H1 (cell line): Measurements from ENCODE around the gene PDE1A. TPM values are rescaled to one million over a fixed set of nuclear protein-coding genes. Genes with fewer than 3 reads are reported as not detected.

Experiments
- CTCF ChIA-PET: fragments of 300-600 bp; sonication (Branson Sonifier 250); formaldehyde crosslinking; loops from one replicate; lab custom pipeline; 2021; ENCODE audit not compliant: partially characterized antibody; lab: Charles Lee
- POLR2A ChIA-PET: fragments of 300-600 bp; sonication (Branson Sonifier 250); formaldehyde crosslinking; loops from one replicate; lab custom pipeline; 2021; ENCODE audit warnings: inconsistent platforms; ENCODE audit not compliant: partially characterized antibody; lab: Charles Lee
- DNase-seq, 2 experiments: peaks; one replicate each; pipeline versions ENCODE4 v3.0.0 to v3.0.0-alpha.2; 2010 to 2022; ENCODE audit warnings: low spot score in 2 of 2, low read depth in 1 of 2, mixed read lengths in 1 of 2
- FAIRE-seq: peaks from 2 replicates; lab custom pipeline; 2011; peaks lifted over from hg19 to GRCh38; lab: Jason Lieb, UNC
- H2AFZ ChIP-seq: 2 replicates; pipeline ENCODE4 v1.8.1; 2012; ENCODE audit warnings: low read length, inconsistent platforms
- H2AK5ac ChIP-seq: 2 replicates; pipeline ENCODE4 v1.6.1; 2013; ENCODE audit warnings: low read depth, low read length
- H2BK120ac ChIP-seq: replicated peaks from 2 replicates; pipeline ENCODE3; 2013; ENCODE audit warnings: low read depth, low read length, inconsistent platforms
- H2BK12ac ChIP-seq: 2 replicates; pipeline ENCODE4 v1.6.1; 2013; ENCODE audit warnings: low read depth, low read length
- H2BK15ac ChIP-seq: 2 replicates; pipeline ENCODE4 v1.6.1; 2013; ENCODE audit warnings: low read length
- H2BK20ac ChIP-seq: 2 replicates; pipeline ENCODE4 v1.6.1; 2013; ENCODE audit warnings: low read length
- H2BK5ac ChIP-seq: 2 replicates; pipeline ENCODE4 v1.6.1; 2013; ENCODE audit warnings: low read depth, low read length
- H3K14ac ChIP-seq: 2 replicates; pipeline ENCODE4 v1.6.1; 2013; ENCODE audit warnings: inconsistent platforms; ENCODE audit not compliant: insufficient read length
- H3K18ac ChIP-seq: 2 replicates; pipeline ENCODE4 v1.6.1; 2013; ENCODE audit warnings: low read length; ENCODE audit errors: extremely low read depth
- H3K23ac ChIP-seq: 2 replicates; pipeline ENCODE4 v1.6.1; 2013; ENCODE audit warnings: inconsistent platforms; ENCODE audit not compliant: insufficient read length
- H3K23me2 ChIP-seq: 2 replicates; pipeline ENCODE4 v1.6.1; 2013; ENCODE audit warnings: low read depth, low read length
- H3K27ac ChIP-seq: 2 replicates; pipeline ENCODE4 v1.6.1; 2011; ENCODE audit warnings: low read depth, low read length, inconsistent platforms
- H3K27me3 ChIP-seq, 4 experiments: replicated peaks in 1 of 4; 1 replicate in 1 of 4; 2 replicates in 3 of 4; pipeline versions ENCODE4 v1.6.1 to v1.8.1; 2011 to 2013; ENCODE audit warnings: low read length in 3 of 4, mild to moderate bottlenecking in 3 of 4, inconsistent platforms in 2 of 4, mixed read lengths in 2 of 4, moderate library complexity in 1 of 4; ENCODE audit not compliant: control insufficient read depth in 3 of 4, insufficient read depth in 3 of 4; ENCODE audit errors: extremely low read depth in 1 of 4
- H3K36me3 ChIP-seq, 4 experiments: 2 replicates each; pipeline versions ENCODE4 v1.6.1 to v1.8.1; 2011 to 2013; ENCODE audit warnings: mild to moderate bottlenecking in 4 of 4, low read length in 3 of 4, moderate library complexity in 2 of 4, control low read depth in 1 of 4, inconsistent platforms in 1 of 4; ENCODE audit not compliant: insufficient read depth in 4 of 4, control insufficient read depth in 2 of 4
- H3K4ac ChIP-seq: replicated peaks from 2 replicates; pipeline ENCODE3; 2013; ENCODE audit warnings: low read length, low read depth, mixed read lengths, inconsistent platforms; ENCODE audit not compliant: insufficient read length
- H3K4me1 ChIP-seq, 4 experiments: replicated peaks in 1 of 4; 1 replicate in 1 of 4; 2 replicates in 3 of 4; pipeline versions ENCODE4 v1.6.1 to v1.8.1; 2011 to 2013; ENCODE audit warnings: low read length in 3 of 4, inconsistent platforms in 2 of 4, mixed read lengths in 1 of 4; ENCODE audit not compliant: insufficient read depth in 4 of 4, control insufficient read depth in 3 of 4
- H3K4me2 ChIP-seq, 2 experiments: 2 replicates each; pipeline versions ENCODE4 v1.6.1 to v1.8.1; 2011 to 2013; ENCODE audit warnings: low read depth in 2 of 2, low read length in 2 of 2, control low read depth in 1 of 2, inconsistent platforms in 1 of 2, mild to moderate bottlenecking in 1 of 2; ENCODE audit not compliant: insufficient read depth in 1 of 2
- H3K4me3 ChIP-seq, 4 experiments: fragments of 200-600, 300-600 bp in 1 of 4; sonication (generic), shearing (Covaris generic), sonication (Bioruptor Twin) in 1 of 4; 2 replicates each; pipeline versions ENCODE4 v1.5.1 to v1.8.1; 2011 to 2016; ENCODE audit warnings: low read length in 4 of 4, low read depth in 3 of 4, control low read depth in 2 of 4, inconsistent platforms in 2 of 4, mild to moderate bottlenecking in 2 of 4, mixed read lengths in 1 of 4, moderate library complexity in 1 of 4; ENCODE audit not compliant: insufficient read depth in 2 of 4; ENCODE audit errors: extremely low read depth in 1 of 4
- H3K56ac ChIP-seq: replicated peaks from 2 replicates; pipeline ENCODE3; 2013; ENCODE audit warnings: low read depth, mild to moderate bottlenecking, mixed read lengths, low read length, inconsistent platforms; ENCODE audit not compliant: insufficient read length
- H3K79me1 ChIP-seq: 2 replicates; pipeline ENCODE4 v1.6.1; 2013; ENCODE audit warnings: low read depth, low read length, control low read depth
- H3K79me2 ChIP-seq, 2 experiments: 2 replicates each; pipeline versions ENCODE4 v1.6.1 to v1.8.1; 2012 to 2013; ENCODE audit warnings: low read length in 2 of 2, mild to moderate bottlenecking in 2 of 2, inconsistent platforms in 1 of 2; ENCODE audit not compliant: insufficient read depth in 2 of 2, control insufficient read depth in 1 of 2
- H3K9ac ChIP-seq, 4 experiments: replicated peaks in 1 of 4; 1 replicate in 1 of 4; 2 replicates in 3 of 4; pipeline versions ENCODE4 v1.6.1 to v1.8.1; 2011 to 2013; ENCODE audit warnings: low read depth in 3 of 4, low read length in 3 of 4, control low read depth in 2 of 4, mild to moderate bottlenecking in 2 of 4, moderate library complexity in 2 of 4, inconsistent platforms in 1 of 4; ENCODE audit errors: extremely low read depth in 1 of 4
- H3K9me3 ChIP-seq, 2 experiments: 2 replicates each; pipeline versions ENCODE4 v1.6.1 to v1.8.1; 2012 to 2013; ENCODE audit warnings: mild to moderate bottlenecking in 2 of 2, moderate library complexity in 2 of 2, control low read depth in 1 of 2, inconsistent platforms in 1 of 2, low read depth in 1 of 2, low read length in 1 of 2, mixed read lengths in 1 of 2; ENCODE audit not compliant: insufficient read depth in 2 of 2
- H4K20me1 ChIP-seq, 2 experiments: replicated peaks in 1 of 2; 2 replicates each; pipeline versions ENCODE3 to v1.8.1; 2011 to 2013; ENCODE audit warnings: inconsistent platforms in 2 of 2, low read length in 2 of 2, mild to moderate bottlenecking in 1 of 2; ENCODE audit not compliant: insufficient read depth in 2 of 2, control insufficient read depth in 1 of 2
- H4K5ac ChIP-seq: 2 replicates; pipeline ENCODE4 v1.6.1; 2013; ENCODE audit warnings: low read length, low read depth, mixed read lengths, inconsistent platforms; ENCODE audit not compliant: insufficient read length
- H4K8ac ChIP-seq: 2 replicates; pipeline ENCODE4 v1.8.0; 2013; ENCODE audit warnings: mild to moderate bottlenecking, moderate library complexity, low read length, inconsistent platforms; ENCODE audit not compliant: insufficient read depth; ENCODE audit errors: extremely low read depth
- H4K91ac ChIP-seq: replicated peaks from 2 replicates; pipeline ENCODE3; 2013; ENCODE audit warnings: low read length, mixed read lengths, inconsistent platforms; ENCODE audit not compliant: insufficient read length
- POLR2A ChIP-seq, 2 experiments: IDR thresholded peaks; 1 replicate in 1 of 2; 2 replicates in 1 of 2; pipeline ENCODE4 v1.6.1; 2011; ENCODE audit warnings: low read depth in 2 of 2, low read length in 2 of 2, mild to moderate bottlenecking in 2 of 2; ENCODE audit errors: control extremely low read depth in 1 of 2
- TCF12 ChIP-seq: IDR thresholded peaks from 2 replicates; pipeline ENCODE4 v1.6.1; 2011; ENCODE audit warnings: low read depth, mild to moderate bottlenecking, low read length
- WGBS, 2 experiments: shearing (Covaris generic) in 1 of 2; methylation state at CpG; one replicate each; pipeline versions ENCODE4 v1.1.6 to v1.1.7; 2013 to 2015; ENCODE audit warnings: low lambda C conversion rate in 2 of 2, mixed read lengths in 2 of 2, inconsistent platforms in 1 of 2, low coverage in 1 of 2, missing lambda C conversion rate in 1 of 2; ENCODE audit not compliant: insufficient replicate concordance in 2 of 2, insufficient coverage in 1 of 2, insufficient read length in 1 of 2; ENCODE audit errors: extremely low coverage in 1 of 2, missing lambda C conversion rate in 1 of 2; 5-methylcytosine and 5-hydroxymethylcytosine counted together
- polyA plus RNA-seq, 7 experiments: library from polyadenylated mRNA; depleted of rRNA in 3 of 7; stranded (reverse) in 5 of 7; unstranded in 2 of 7; fragments of >200 nt in 5 of 7; fragments of 200-250 nt in 2 of 7; gene quantifications; 1 replicate in 5 of 7; 2 replicates in 1 of 7; 4 replicates in 1 of 7; pipeline versions ENCODE4 v1.2.1 to v1.2.3, GENCODE V29; 2011 to 2013; ENCODE audit warnings: missing spikeins in 2 of 7, mixed read lengths in 2 of 7
- total RNA-seq: library from RNA; stranded (reverse); fragmentation: NEBNext Ultra II Directional; extraction: Animal tissue kit (Norgen Biotek cat#: 25700); gene quantifications from 2 replicates; pipeline ENCODE4 v1.2.1, GENCODE V29; 2021

Gene PDE1A
- total and polyA plus RNA-seq, 2 of the 8 experiments (the other 6 are each of a cell fraction or from before 2014, with no cell fraction given) = 0.34 TPM; not detected in 1

DNA sequence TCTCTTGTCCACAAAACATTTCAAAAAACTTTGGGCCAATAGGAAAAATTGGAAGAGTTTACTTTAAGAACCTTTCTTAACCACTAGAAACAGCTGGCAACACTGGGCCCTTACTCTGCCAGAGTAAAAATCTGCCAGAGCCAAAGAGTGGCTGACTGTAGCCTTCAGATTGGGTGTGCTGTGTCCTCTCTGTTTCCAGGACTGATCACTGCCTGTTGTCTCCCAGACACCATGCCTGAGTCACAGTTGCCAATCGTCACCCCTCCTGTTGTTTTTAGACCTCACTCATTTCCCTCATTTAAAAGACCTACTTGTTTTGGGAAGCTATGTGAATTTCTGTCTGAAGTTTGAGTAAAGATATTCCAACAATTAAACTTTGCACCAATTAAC is 282.1 kb downstream of the PDE1A start:
- no peak for FAIRE-seq
- Histone ChIP-seq H2AK5ac (no peak overlapping the region), H2BK20ac (no peak overlapping the region), H3K18ac (no peak overlapping the region), H4K91ac (no peak overlapping the region), H3K79me1 (no peaks in the 10 kb centered on the region), H4K8ac (no peak overlapping the region), H2BK120ac (no peak overlapping the region), H3K4me3 (no peak overlapping the region), H3K56ac (no peak overlapping the region), H3K9ac (no peak overlapping the region), H3K4ac (no peak overlapping the region), H3K14ac (no peak overlapping the region), H3K36me3 (no peaks in the 10 kb centered on the region), H3K4me1 (peaks cover 0 to 7% (median 1%) of the 10 kb centered on the region in 4 experiments; a peak in 2 of 7 replicates), H2BK12ac (no peak overlapping the region), H2BK15ac (no peak overlapping the region), H3K4me2 (no peak overlapping the region), H3K79me2 (no peaks in the 10 kb centered on the region), H2AFZ (peak overlapping the region; percentile 78), H3K9me3 (no peaks in the 10 kb centered on the region), H4K5ac (no peak overlapping the region), H3K27me3 (no peaks in the 10 kb centered on the region), H3K23me2 (no peaks in the 10 kb centered on the region), H3K23ac (no peak overlapping the region), H4K20me1 (no peaks in the 10 kb centered on the region), H2BK5ac (no peak overlapping the region), H3K27ac (no peak overlapping the region)
- WGBS, 2 experiments = 93% methylated on average over 1 of the region's 1 CpG; no CpG with 5 or more reads in 1 of the 2 experiments
- POLR2A ChIA-PET = interaction anchor here (0.5 to 1.0 kb wide), 2 partner anchors 13 to 41 kb away, joined by 3 to 4 read pairs; no protein-coding TSS in a partner anchor
- no peak for DNase-seq
- CTCF ChIA-PET = interaction anchor here (0.9 to 2.9 kb wide), 5 partner anchors 8 to 504 kb away, joined by 3 to 9 read pairs (median 3); no protein-coding TSS in a partner anchor
- TF ChIP-seq TCF12 (no peak), POLR2A (IDR thresholded peaks at IDR 0.05; ENCODE audit: control extremely low read depth in 1 of 2, low read depth in 2 of 2, low read length in 2 of 2) (no peak)
